ENCODE results near the gene TRABD2B.

GRCh38 chr1:47936916-47937551 is 60.2 kb downstream of the TRABD2B start:
- no peak for TF ChIP-seq POLR2A (IDR thresholded peaks at IDR 0.05)
- TF ChIP-seq, protein P1, sequence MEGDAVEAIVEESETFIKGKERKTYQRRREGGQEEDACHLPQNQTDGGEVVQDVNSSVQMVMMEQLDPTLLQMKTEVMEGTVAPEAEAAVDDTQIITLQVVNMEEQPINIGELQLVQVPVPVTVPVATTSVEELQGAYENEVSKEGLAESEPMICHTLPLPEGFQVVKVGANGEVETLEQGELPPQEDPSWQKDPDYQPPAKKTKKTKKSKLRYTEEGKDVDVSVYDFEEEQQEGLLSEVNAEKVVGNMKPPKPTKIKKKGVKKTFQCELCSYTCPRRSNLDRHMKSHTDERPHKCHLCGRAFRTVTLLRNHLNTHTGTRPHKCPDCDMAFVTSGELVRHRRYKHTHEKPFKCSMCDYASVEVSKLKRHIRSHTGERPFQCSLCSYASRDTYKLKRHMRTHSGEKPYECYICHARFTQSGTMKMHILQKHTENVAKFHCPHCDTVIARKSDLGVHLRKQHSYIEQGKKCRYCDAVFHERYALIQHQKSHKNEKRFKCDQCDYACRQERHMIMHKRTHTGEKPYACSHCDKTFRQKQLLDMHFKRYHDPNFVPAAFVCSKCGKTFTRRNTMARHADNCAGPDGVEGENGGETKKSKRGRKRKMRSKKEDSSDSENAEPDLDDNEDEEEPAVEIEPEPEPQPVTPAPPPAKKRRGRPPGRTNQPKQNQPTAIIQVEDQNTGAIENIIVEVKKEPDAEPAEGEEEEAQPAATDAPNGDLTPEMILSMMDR (IDR thresholded peaks at IDR 0.05) = no peak
